H9 (cell line): Measurements from ENCODE around the gene CALHM3. TPM values are rescaled to one million over a fixed set of nuclear protein-coding genes. Genes with fewer than 3 reads are reported as not detected.

Experiments used
- DNase-seq: peaks from one replicate; pipeline ENCODE4 v3.0.0-alpha.2; 2017
- H2AFZ ChIP-seq: one replicate; pipeline ENCODE4 v1.6.1; 2013; ENCODE audit warnings: mild to moderate bottlenecking, low read length, control low read depth, moderate library complexity
- H2AK5ac ChIP-seq: 2 replicates; pipeline ENCODE4 v1.6.1; 2013; ENCODE audit warnings: low read length, control low read depth, mixed read lengths; ENCODE audit not compliant: insufficient read length
- H2BK120ac ChIP-seq: one replicate; pipeline ENCODE4 v1.6.1; 2013; ENCODE audit warnings: low read depth, mild to moderate bottlenecking, low read length, control low read depth, inconsistent platforms; ENCODE audit not compliant: poor library complexity, severe bottlenecking
- H2BK12ac ChIP-seq: 2 replicates; pipeline ENCODE4 v1.6.1; 2013; ENCODE audit warnings: low read length, control low read depth, mixed read lengths, low read depth; ENCODE audit not compliant: insufficient read length
- H2BK15ac ChIP-seq: 2 replicates; pipeline ENCODE4 v1.6.1; 2013; ENCODE audit warnings: low read depth, low read length, control low read depth
- H2BK20ac ChIP-seq: one replicate; pipeline ENCODE4 v1.6.1; 2013; ENCODE audit warnings: low read depth, mild to moderate bottlenecking, low read length, control low read depth, inconsistent platforms; ENCODE audit not compliant: poor library complexity, severe bottlenecking
- H2BK5ac ChIP-seq: 2 replicates; pipeline ENCODE4 v1.6.1; 2013; ENCODE audit warnings: low read length, control low read depth, mixed read lengths; ENCODE audit not compliant: insufficient read length
- H3K14ac ChIP-seq: 2 replicates; pipeline ENCODE4 v1.6.1; 2013; ENCODE audit warnings: low read length, control low read depth; ENCODE audit not compliant: insufficient read depth
- H3K18ac ChIP-seq: 2 replicates; pipeline ENCODE4 v1.6.1; 2013; ENCODE audit warnings: low read depth, mild to moderate bottlenecking, mixed read lengths, low read length, control low read depth; ENCODE audit not compliant: insufficient read length
- H3K23ac ChIP-seq: 2 replicates; pipeline ENCODE4 v1.6.1; 2013; ENCODE audit warnings: low read length, control low read depth, mixed read lengths, low read depth; ENCODE audit not compliant: insufficient read length
- H3K23me2 ChIP-seq: 2 replicates; pipeline ENCODE4 v1.6.1; 2013; ENCODE audit warnings: low read depth, mild to moderate bottlenecking, mixed read lengths, low read length, control low read depth; ENCODE audit not compliant: insufficient read length, poor library complexity, severe bottlenecking
- H3K27ac ChIP-seq: 2 replicates; pipeline ENCODE4 v1.5.1; 2013; ENCODE audit warnings: low read length, control low read depth, mixed read lengths, low read depth; ENCODE audit not compliant: insufficient read length
- H3K27me3 ChIP-seq: 2 replicates; pipeline ENCODE4 v1.6.1; 2013; ENCODE audit warnings: low read length, control low read depth, inconsistent platforms; ENCODE audit not compliant: insufficient read depth
- H3K4ac ChIP-seq: 2 replicates; pipeline ENCODE4 v1.6.1; 2013; ENCODE audit warnings: low read depth, mild to moderate bottlenecking, control low read depth, inconsistent platforms, low read length, moderate library complexity
- H3K4me1 ChIP-seq: 2 replicates; pipeline ENCODE4 v1.6.1; 2013; ENCODE audit warnings: low read length, control low read depth, inconsistent platforms; ENCODE audit not compliant: insufficient read depth
- H3K4me2 ChIP-seq: 2 replicates; pipeline ENCODE4 v1.6.1; 2013; ENCODE audit warnings: low read length, control low read depth, mixed read lengths; ENCODE audit not compliant: insufficient read length, insufficient read depth
- H3K56ac ChIP-seq: 2 replicates; pipeline ENCODE4 v1.6.1; 2013; ENCODE audit warnings: low read depth, mild to moderate bottlenecking, mixed read lengths, low read length, control low read depth; ENCODE audit not compliant: insufficient read length
- H3K79me1 ChIP-seq: 2 replicates; pipeline ENCODE4 v1.6.1; 2013; ENCODE audit warnings: low read depth, mild to moderate bottlenecking, moderate library complexity, low read length, control low read depth, inconsistent platforms; ENCODE audit not compliant: insufficient read depth, poor library complexity, severe bottlenecking
- H3K79me2 ChIP-seq: 2 replicates; pipeline ENCODE4 v1.6.1; 2013; ENCODE audit warnings: low read length, control low read depth, inconsistent platforms; ENCODE audit not compliant: insufficient read depth
- H3K9ac ChIP-seq: 2 replicates; pipeline ENCODE4 v1.6.1; 2013; ENCODE audit warnings: low read length, control low read depth, mixed read lengths; ENCODE audit not compliant: insufficient read length; ENCODE audit errors: extremely low read depth
- H3K9me3 ChIP-seq: one replicate; pipeline ENCODE4 v1.6.1; 2013; ENCODE audit warnings: low read depth, low read length, inconsistent platforms; ENCODE audit not compliant: control insufficient read depth
- H3T11ph ChIP-seq: one replicate; pipeline ENCODE4 v1.6.1; 2013; ENCODE audit warnings: mild to moderate bottlenecking, low read length, control low read depth, inconsistent platforms
- H4K20me1 ChIP-seq: one replicate; pipeline ENCODE4 v1.6.1; 2013; ENCODE audit not compliant: control insufficient read depth, insufficient read length, insufficient read depth
- H4K5ac ChIP-seq: 2 replicates; pipeline ENCODE4 v1.6.1; 2013; ENCODE audit warnings: low read depth, mild to moderate bottlenecking, mixed read lengths, low read length, control low read depth; ENCODE audit not compliant: insufficient read length
- H4K8ac ChIP-seq: replicated peaks from 2 replicates; pipeline ENCODE4 v1.6.1; 2013; ENCODE audit warnings: low read length, control low read depth, mixed read lengths, low read depth; ENCODE audit not compliant: insufficient read length
- H4K91ac ChIP-seq: 2 replicates; pipeline ENCODE4 v1.6.1; 2013; ENCODE audit warnings: low read depth, mild to moderate bottlenecking, moderate library complexity, mixed read lengths, low read length, control low read depth; ENCODE audit not compliant: insufficient read length
- H3K27ac Mint-ChIP-seq, 3 experiments: 2 replicates in 2 of 3; 3 replicates in 1 of 3; pipeline ENCODE4 v1.8.0; 2020 to 2021; ENCODE audit warnings: mixed read lengths in 3 of 3, mild to moderate bottlenecking in 1 of 3, moderate library complexity in 1 of 3
- H3K27me3 Mint-ChIP-seq: 2 replicates; pipeline ENCODE4 v1.8.0; 2021; ENCODE audit warnings: low read depth, mild to moderate bottlenecking, moderate library complexity, mixed read lengths
- H3K36me3 Mint-ChIP-seq, 3 experiments: 2 replicates in 2 of 3; 3 replicates in 1 of 3; pipeline ENCODE4 v1.8.0; 2020 to 2021; ENCODE audit warnings: low read depth in 3 of 3, mixed read lengths in 3 of 3; ENCODE audit not compliant: insufficient read depth in 1 of 3
- H3K4me1 Mint-ChIP-seq, 2 experiments: 2 replicates each; pipeline ENCODE4 v1.8.0; 2020; ENCODE audit warnings: mixed read lengths in 2 of 2
- H3K4me3 Mint-ChIP-seq, 2 experiments: 2 replicates in 1 of 2; 3 replicates in 1 of 2; pipeline ENCODE4 v1.8.0; 2020 to 2021; ENCODE audit warnings: mild to moderate bottlenecking in 2 of 2, mixed read lengths in 2 of 2, moderate library complexity in 1 of 2
- H3K9me3 Mint-ChIP-seq, 2 experiments: 2 replicates in 1 of 2; 3 replicates in 1 of 2; pipeline ENCODE4 v1.8.0; 2020; ENCODE audit warnings: mild to moderate bottlenecking in 2 of 2, mixed read lengths in 2 of 2, moderate library complexity in 1 of 2
- WGBS: extraction: QIAGEN DNeasy Blood & Tissue Kit; methylation state at CpG from one replicate; pipeline ENCODE4 v1.1.7; 2013; ENCODE audit warnings: missing lambda C conversion rate, low lambda C conversion rate, mixed read lengths; ENCODE audit not compliant: insufficient read length; ENCODE audit errors: extremely low coverage; 5-methylcytosine and 5-hydroxymethylcytosine counted together
- total RNA-seq: library from RNA; stranded (reverse); gene quantifications from 2 replicates; pipeline ENCODE4 v1.2.1, GENCODE V29; 2021
- TF ChIP-seq, protein P1 (sequence below): fragments of 200-600 bp; sonication (generic); conservative IDR thresholded peaks from 3 replicates; pipeline ENCODE4 v1.8.0; 2021; ENCODE audit warnings: antibody characterized with exemption, mild to moderate bottlenecking

Gene CALHM3
- total RNA-seq, 1 experiment from 2014 or later: not detected

GRCh38 chr10:103490986-103491314 is 11.9 kb upstream of the CALHM3 start:
- WGBS: no CpG with 5 or more reads among the region's 1 CpG

More at GRCh38 chr10:103490986-103491314, 11.9 kb upstream of the CALHM3 start:
- Histone ChIP-seq H3K9me3 (no peaks in the 10 kb centered on the region), H2BK15ac (no peak overlapping the region), H3K56ac (no peak overlapping the region), H4K20me1 (no peaks in the 10 kb centered on the region), H3K4ac (no peak overlapping the region), H2AK5ac (no peak overlapping the region), H3K4me2 (no peak overlapping the region), H2BK12ac (no peak overlapping the region), H3K27ac (no peak overlapping the region), H2BK5ac (no peak overlapping the region), H3K23ac (no peak overlapping the region), H3K23me2 (peaks cover 4% of the 10 kb centered on the region), H4K91ac (no peak overlapping the region), H3K79me1 (no peaks in the 10 kb centered on the region), H3K14ac (no peak overlapping the region), H3T11ph (no peak overlapping the region), H3K4me1 (no peaks in the 10 kb centered on the region; the same call in 1 of the 2 replicates), H3K18ac (no peak overlapping the region), H2BK120ac (no peak overlapping the region), H3K9ac (no peak overlapping the region), H2AFZ (no peak overlapping the region), H3K79me2 (no peaks in the 10 kb centered on the region), H4K8ac (no peak overlapping the region), H4K5ac (no peak overlapping the region), H2BK20ac (no peak overlapping the region), H3K27me3 (peaks cover 10% of the 10 kb centered on the region; the same call in 1 of the 2 replicates)
- no peak overlapping the region; a peak in 1 of 7 replicates for H3K27ac Mint-ChIP-seq
- H3K36me3 Mint-ChIP-seq: no peaks in the 10 kb centered on the region
- no peaks in the 10 kb centered on the region for H3K9me3 Mint-ChIP-seq
- TF ChIP-seq, protein P1, sequence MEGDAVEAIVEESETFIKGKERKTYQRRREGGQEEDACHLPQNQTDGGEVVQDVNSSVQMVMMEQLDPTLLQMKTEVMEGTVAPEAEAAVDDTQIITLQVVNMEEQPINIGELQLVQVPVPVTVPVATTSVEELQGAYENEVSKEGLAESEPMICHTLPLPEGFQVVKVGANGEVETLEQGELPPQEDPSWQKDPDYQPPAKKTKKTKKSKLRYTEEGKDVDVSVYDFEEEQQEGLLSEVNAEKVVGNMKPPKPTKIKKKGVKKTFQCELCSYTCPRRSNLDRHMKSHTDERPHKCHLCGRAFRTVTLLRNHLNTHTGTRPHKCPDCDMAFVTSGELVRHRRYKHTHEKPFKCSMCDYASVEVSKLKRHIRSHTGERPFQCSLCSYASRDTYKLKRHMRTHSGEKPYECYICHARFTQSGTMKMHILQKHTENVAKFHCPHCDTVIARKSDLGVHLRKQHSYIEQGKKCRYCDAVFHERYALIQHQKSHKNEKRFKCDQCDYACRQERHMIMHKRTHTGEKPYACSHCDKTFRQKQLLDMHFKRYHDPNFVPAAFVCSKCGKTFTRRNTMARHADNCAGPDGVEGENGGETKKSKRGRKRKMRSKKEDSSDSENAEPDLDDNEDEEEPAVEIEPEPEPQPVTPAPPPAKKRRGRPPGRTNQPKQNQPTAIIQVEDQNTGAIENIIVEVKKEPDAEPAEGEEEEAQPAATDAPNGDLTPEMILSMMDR: no peak
- peaks cover 48% of the 10 kb centered on the region for H3K27me3 Mint-ChIP-seq
- no peak for DNase-seq
- no peak overlapping the region for H3K4me3 Mint-ChIP-seq
- H3K4me1 Mint-ChIP-seq: peaks cover 20 to 21% of the 10 kb centered on the region in 2 experiments
